HG03039 (cell line): Measurements from ENCODE around the gene ALOX5AP.

Experiments
- ATAC-seq: cut with Tn5 transposase; IDR thresholded peaks from one replicate; pipeline ENCODE4 v1.9.1; 2021; ENCODE audit warnings: mild to moderate bottlenecking, moderate library complexity; ENCODE audit not compliant: unreplicated experiment

The ALOX5AP gene

DNA sequence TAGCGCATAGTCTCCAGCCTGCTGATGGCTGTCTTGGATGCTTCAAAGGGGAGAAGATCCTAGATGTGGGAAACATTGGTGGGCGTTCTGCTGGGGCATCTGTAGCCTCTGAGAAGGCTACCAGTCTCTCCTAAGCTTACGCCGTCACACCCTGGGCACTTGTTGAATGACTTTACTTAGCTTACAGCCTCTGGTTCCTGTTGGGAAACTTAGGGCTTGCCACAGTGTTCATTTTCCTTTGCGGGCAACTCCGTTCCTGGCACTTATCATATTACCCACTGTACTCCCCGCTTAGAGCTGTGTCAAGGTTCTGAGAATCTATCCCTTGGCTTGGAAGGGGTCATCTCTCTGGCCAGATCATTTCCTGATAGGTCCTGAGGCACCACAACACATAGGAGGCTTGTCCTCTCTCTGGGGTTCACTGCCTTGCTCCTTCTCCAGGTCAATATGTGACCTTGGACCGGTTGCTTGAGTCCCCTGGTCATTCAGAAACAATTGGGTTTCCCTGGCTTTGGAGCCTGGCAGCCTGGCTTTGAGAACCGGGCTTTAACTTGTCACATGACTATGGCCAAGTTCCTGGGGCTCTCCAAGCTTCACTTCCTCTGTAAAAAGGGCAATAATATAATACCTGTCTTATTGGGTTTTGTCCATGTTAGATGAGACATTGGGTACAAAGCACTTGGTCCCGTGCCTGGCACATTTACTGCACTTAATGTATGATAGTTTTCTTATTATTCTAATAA is 20.5 kb upstream of the ALOX5AP start:
- ATAC-seq, result no peak

DNA sequence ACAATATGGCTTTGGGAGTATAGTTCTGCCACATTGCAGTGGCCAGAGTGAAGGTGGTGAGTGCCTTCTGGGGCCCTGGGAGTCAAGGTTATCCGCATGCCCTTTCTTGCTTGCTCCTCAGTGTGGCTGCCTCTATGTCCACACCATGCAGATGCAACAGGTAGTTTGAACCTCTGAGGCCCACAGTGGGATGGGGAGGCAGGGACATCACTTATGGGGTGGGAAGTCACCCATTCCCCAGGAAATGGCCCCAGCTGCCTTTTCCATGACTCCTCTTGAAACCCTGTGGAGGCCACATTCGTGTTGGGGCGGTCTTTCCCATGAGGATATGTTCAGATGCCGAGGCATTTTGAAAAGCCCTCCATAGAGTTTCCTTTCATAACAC is 20.0 kb upstream of the ALOX5AP start:
- ATAC-seq, result no peak

DNA sequence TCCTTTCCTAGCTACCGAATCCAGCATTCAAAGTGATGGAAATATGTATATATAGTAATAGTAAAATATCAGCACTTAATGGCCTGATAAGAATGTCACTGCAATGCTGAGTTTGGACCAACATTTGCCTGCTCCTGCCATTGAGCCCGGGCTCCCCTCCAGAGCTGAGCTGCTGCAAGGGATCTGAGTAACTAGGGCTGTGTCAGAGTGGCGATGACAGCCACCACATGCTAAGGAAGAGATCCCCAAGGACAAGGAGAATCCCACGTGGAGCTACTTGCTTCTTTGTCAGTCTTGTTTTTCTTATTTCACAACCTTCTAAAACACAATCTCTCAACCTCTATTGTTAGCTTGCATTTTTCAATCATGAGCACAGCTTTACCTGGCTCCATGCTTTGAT is 19.5 kb upstream of the ALOX5AP start:
- ATAC-seq, result no peak

GRCh38 chr13:30718661-30719524 is 16.4 kb upstream of the ALOX5AP start:
- no peak for ATAC-seq

GRCh38 chr13:30719525-30719914 is 15.8 kb upstream of the ALOX5AP start:
- ATAC-seq, result no peak

DNA sequence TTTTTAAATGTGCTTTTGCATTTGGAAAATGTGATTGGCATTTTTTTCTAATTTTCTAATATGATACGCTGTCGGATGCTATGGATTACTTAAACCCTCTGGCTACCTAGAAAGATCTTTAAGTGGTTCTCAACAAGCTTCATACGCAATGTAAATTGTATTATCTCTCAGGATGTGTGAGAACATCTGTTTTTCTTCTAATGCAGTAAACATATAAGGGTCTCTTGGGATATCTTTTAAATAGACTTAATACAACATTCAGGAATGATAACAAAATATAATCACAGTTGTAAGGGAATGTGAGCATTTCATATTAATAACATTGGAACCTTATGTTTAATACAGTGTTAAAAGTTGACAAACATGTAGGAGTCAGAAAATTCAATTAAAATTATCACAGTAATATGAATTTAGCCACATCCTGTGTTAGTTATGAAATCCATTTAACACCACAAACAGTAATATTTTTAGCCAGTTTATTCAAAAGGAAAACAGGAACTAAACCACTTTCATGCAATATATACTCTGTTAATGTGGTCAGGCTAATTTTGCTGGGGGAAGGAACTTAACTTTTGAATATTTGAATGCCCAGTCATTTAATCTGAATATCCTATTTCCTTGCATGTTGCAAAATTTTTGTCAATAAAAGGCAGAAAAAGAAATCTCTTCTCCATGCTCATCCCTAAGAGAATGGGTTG is 15.0 kb upstream of the ALOX5AP start:
- peak; percentile 62 for ATAC-seq

GRCh38 chr13:30721936-30722335 is 13.4 kb upstream of the ALOX5AP start:
- no peak for ATAC-seq

DNA sequence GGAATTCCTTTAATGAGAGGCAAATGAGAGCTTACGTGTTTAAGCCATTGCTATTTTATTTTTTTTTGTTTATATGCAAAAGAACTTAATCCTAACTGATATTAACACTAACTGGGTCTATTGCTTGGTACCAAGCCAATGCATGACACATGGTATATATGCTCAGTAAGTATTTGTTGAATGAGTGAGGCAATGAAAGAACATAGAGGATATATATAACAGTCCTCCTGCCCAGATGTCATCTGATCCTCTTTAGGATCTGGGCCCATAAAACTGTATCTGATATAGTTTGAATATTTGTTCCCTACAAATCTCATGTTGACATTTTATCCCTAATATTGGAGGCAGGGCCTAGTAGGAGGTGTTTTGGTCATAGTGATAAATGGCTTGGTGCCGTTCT is 13.0 kb upstream of the ALOX5AP start:
- no peak for ATAC-seq

- no peak for ATAC-seq
These were observed 10.6 kb upstream of the ALOX5AP start for GRCh38 chr13:30724778-30725177.

- no peak for ATAC-seq
These were observed 9.8 kb upstream of the ALOX5AP start for GRCh38 chr13:30725326-30726085.

GRCh38 chr13:30726192-30726591 is 9.2 kb upstream of the ALOX5AP start:
- no peak for ATAC-seq

DNA sequence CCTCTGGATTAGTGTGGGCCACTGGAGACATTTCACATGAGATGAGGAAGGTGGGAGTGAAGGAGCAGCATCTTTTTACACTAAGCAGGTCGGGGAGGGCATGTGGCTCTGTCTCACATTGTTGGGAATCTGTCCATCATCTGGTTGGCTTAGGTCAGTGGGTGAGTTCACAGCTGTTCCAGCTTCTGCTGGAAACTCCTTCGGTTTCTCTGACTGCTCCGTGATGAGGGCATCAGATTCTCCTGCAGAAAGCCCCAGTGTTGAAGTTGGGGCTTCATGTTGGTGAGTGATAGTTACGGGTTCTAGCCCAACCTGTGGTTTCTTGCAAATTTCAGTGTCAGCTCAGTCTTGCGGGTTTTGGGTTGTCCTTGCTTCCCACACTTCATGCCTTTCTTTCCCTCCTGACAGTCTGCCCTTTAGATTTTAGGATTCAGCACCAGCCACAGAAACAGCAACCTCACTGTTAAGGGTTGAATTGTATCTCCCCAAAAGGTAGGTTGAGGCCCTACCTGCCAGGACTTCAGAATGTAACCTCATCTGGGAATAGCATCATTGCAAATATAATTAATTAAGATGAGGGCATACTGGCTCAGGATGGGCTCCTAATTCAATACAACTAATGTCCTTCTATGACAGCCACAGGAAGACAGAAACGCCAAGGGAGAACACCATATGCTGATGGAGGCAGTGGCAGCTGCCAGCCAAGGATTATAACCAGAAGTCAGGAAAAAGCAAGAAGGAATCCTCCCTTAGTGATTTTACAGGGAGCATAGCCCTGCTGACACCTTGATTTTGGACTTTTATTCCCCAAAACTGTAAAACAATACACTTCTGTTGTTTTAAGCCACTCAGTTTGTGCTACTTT is 7.6 kb upstream of the ALOX5AP start:
- ATAC-seq, result no peak

DNA sequence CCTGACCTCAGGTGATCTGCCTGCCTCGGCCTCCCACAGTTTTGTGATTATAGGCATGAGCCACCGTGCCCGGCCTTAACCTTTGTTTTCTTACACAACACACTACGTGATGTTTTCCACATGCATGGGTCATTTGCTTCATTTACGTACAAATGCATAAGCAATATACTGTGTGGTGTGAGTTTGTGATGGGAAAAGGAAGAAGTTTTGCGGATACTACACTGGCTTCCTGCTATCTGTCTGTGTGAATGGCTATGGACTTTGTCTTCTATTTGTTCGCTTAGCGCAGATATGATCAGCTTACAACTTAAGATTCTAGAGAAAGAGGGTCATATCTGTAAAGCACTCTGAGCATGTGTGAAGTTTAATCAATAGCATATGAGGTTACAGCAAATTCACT is 5.5 kb upstream of the ALOX5AP start:
- no peak for ATAC-seq

DNA sequence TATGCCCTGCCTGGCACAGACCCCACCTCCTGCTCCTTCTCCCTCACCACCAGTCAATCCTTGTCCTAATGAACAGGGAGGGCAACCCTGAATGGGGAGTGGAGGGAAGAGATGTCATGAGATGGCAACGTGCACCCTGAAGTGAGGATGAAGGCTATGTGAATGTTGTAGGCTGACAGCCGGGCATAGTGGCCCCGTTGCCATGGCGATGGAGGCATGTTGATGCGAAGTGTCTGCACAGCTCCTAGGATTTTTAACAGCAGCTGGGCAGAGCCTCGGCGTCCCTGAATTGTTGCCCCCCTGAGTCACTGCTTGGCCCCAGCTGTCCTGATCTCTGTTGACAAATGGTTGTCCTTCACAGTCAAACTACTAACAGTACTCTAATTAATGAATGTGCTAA is 4.8 kb upstream of the ALOX5AP start:
- ATAC-seq, result no peak

- no peak for ATAC-seq
These were observed 3.8 kb upstream of the ALOX5AP start for GRCh38 chr13:30731361-30732045.

GRCh38 chr13:30732046-30732390 is 3.3 kb upstream of the ALOX5AP start:
- ATAC-seq, result no peak

GRCh38 chr13:30734439-30734838 is 904 bp upstream of the ALOX5AP start:
- ATAC-seq, result no peak

GRCh38 chr13:30735872-30736175 is 481 bp downstream of the ALOX5AP start:
- no peak for ATAC-seq

- ATAC-seq, result no peak
These were observed 1.3 kb downstream of the ALOX5AP start for GRCh38 chr13:30736461-30737320.
